SU-DHL-6 (cell line): ENCODE measurements around the gene EDNRA.

Experiments used
- CTCF ChIP-seq: fragments of 200-600 bp; sonication (generic); IDR thresholded peaks from one replicate; pipeline ENCODE4 v1.5.1; 2017; ENCODE audit warnings: antibody characterized with exemption, mild to moderate bottlenecking, low read length, moderate library complexity; ENCODE audit not compliant: insufficient read depth, poor library complexity, severe bottlenecking
- EZH2phosphoT487 ChIP-seq: fragments of 200-600 bp; sonication (generic), shearing (Covaris generic); conservative IDR thresholded peaks from 2 replicates; pipeline ENCODE4 v1.6.1; 2018; ENCODE audit warnings: mild to moderate bottlenecking, antibody characterized with exemption, low read length, moderate library complexity, mixed read lengths

DNA sequence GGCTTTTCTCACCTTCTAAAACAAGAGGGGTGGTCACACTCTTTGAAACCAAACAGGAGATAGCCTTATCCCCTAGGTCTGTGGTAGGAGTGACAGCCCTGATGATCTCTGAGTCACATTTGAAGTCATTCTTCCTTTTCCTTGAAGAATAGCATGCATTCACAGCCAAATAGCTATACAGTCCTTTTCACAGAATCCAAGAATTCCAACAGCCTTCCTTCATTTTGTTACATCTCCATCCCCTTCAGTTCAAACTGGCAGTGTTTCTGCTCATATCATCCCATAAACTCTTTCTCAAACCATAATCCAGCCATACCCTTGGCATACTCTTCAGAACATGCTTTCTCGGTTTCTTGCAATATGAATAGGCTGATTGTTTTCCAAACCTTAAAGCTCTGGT lies 103.0 kb downstream of the EDNRA start:
- TF ChIP-seq CTCF (no peak), EZH2phosphoT487 (no peak)
